GM19395 (cell line): Measurements from ENCODE around the gene ORC2.
"Not testable (repeated sequence)": the region's sequence is repeated elsewhere in the genome, so short reads cannot be mapped to it uniquely, and the experiment has no call there.

Source experiments
- ATAC-seq: cut with Tn5 transposase; IDR thresholded peaks from one replicate; pipeline ENCODE4 v1.9.1; 2021; ENCODE audit warnings: mild to moderate bottlenecking, moderate library complexity; ENCODE audit not compliant: unreplicated experiment

Gene ORC2

DNA sequence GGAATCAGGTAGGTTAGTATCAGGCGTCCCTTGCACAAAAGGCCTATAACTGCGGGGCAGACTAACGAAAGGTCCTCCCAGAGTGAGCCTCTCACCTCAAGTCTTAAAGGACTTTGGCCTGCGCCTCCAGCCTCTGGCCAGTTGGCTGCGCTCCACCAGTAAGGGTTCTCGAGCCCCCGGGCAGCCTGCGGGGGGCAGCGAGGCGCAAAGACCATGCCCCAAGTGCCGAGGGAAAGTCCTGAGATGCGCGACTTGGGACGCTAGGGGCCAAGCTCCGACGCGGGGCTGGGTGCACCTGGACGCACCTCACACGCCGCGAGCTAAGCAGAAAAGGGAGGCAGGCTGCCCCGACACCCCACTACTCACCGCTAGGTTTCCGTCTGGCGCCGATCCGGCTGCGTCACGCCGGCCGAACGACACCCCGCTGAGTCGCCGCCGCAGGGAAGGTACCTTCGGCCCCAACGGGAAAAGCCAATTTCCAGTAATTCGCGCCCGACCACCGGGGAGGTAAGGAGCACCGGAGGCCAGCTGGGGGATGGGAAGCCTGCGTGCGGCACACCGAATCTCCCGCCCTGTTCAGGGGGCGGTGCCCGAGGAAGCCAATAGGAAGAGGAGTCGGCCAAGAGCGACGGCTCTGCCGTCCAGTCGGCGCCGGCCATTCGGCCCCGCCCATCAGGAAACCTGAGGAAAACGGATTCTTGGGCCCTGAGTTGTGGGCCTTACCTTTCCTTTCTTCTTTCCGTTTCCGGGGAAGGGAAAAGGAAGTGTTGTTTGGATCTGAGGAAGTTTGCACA lies at the start of gene ORC2:
TSS of gene ORC2 (minus strand) at position 537 of the 794 bp plus-strand sequence. CDS start 5,537 bp downstream, outside the sequence.
- ATAC-seq, result peak; percentile 90

DNA sequence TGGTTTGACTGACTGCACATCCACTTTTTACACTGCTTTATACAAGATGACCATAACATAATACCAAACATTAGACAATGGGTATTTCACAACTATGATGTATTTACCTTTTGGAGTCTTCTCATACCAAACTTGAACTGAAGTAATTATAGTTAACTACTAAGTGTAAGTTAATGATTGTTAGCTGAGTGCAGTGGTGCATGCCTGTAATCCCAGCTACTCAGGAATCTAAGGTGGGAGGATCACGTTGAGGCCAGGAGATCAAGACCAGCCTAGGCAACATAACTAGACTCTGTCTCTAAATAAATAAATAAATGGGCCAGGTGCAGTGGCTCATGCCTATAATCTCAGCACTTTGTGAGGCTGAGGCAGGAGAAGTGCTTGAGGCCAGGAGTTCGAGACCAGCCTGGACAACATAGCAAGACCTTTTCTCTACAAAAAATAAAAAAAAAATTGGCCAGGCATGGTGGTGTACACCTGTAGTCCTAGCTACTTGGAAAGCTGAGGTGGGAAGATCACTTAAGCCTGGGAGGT lies 44.9 kb upstream of the ORC2 start:
- no peak for ATAC-seq

DNA sequence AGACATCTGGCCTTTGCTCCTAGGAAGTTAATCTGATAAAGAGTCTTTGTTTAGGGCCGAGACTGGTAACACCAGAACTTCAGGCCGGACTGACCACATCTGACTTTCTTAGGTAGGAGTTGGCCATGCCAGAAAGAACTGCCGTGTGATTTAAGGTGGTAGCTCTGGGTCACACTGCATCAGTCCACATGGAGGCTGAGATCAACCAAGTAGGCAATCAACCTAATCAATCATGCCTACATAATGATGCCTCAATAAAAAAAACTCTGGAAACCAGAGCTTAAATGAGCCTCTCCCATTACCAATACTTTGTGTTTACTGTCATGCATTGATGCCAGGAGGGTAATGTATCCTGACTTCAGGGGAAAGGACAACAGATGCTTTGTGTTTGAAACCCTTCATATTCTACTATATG lies 44.1 kb upstream of the ORC2 start:
- no peak for ATAC-seq

DNA sequence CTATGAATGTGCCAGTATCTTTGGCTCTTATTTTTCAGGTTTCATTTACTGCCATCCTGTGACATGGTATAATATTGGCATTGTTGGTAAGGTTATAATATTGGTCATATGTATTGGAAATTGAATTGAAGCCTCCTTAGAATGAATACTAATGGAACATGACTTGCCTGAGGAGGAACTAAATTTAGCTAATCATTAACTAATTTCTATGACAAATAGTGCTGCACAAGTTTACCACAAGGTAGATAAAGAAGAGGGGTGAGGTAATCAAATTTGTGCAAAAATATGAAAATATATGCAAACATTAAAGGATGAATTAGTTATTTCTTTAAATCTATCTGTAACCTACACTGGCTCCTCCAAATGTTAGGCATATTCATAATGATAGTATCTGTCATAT lies 43.2 kb upstream of the ORC2 start:
- ATAC-seq, result no peak

DNA sequence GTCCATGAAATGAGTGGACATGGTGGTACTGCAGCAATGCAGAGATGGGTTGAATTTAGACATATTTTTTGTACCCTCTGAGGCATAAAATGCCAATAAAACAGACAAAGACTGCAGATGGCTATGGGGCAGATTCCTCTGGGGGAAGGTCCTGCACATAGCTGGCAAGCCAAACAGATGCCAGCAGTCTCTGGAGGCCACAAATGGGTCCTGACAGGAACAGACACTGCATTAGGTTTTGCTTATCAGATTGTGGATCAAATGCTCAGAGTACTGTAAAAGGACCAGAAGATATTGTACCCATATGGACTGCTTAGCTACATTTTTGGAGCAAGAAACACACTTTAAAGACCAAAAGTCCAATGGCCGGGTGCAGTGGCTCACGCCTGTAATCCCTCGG lies 40.9 kb upstream of the ORC2 start:
- ATAC-seq, result no peak

DNA sequence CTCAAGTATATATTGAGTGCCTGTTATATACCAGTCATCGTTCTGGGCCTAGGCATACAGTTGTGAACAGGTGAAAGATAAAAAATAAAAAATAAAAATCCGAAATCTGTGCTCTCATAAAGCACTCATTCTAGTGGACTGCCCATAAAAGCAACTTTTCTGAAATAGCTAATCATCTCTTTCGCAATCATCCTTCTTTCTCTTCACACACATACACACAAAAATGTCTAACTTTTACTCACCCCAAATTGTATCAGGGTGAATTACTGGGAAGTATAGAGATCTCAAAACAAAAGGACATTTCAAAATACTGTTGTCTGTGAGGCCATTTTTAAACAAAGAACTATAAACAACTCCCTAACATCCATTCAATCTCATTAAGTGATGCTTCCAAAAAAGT lies 29.6 kb upstream of the ORC2 start:
- no peak for ATAC-seq

DNA sequence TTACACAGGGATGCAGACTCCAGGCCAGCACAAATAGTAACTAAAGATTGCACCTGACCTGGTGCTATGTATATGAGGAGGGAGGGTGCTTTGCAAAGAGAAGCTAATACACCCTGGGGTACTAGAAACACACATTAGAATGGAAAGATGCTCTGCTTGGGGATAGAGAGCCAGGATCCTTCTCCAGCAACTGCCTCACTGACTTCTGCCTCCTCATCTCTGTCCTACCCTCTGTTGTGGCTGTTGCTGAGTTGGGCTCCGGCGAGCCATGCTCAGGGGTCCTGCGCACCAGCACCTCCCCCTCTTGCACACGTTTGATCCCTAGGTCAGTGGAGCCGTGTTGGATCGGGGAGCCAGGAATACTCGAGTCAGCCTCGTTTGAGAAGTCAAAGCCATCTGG lies 23.7 kb upstream of the ORC2 start:
- ATAC-seq, result no peak

DNA sequence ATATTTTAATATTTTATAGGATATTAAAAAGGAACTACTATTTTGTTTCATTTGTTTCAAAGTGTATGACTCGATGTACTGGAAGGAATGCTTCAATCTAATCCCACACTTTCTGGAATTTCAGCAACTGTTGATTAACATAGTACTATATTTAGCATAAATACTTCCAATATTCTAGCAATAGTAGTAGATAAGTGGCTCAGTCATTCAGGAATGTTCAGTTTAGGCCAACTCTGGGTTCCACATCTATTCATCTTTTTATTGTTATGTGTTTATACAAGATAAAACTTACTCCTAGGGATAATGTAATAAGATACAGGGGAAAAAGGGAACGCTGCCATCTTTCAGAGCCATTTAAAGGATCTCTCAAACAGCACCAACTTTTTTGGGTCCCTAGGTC lies 22.3 kb upstream of the ORC2 start:
- ATAC-seq, result no peak

DNA sequence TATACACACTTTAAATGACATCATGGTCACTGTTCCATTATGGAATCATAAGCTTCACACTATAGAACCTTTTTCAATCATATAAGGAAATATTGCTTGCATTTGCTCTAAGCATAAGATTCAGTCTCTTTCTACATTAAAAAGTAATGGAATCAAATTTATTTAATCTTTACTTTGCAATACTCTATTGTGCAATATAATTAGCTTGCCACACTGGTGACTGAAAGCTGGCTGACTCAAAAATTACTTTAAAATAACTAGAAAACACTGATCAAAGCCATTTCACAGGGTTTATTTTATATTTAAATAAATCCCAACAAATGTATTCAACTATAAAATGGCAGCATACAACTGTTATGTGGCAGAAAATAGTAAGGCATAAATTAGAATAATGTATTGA lies 13.2 kb upstream of the ORC2 start:
- ATAC-seq, result no peak

DNA sequence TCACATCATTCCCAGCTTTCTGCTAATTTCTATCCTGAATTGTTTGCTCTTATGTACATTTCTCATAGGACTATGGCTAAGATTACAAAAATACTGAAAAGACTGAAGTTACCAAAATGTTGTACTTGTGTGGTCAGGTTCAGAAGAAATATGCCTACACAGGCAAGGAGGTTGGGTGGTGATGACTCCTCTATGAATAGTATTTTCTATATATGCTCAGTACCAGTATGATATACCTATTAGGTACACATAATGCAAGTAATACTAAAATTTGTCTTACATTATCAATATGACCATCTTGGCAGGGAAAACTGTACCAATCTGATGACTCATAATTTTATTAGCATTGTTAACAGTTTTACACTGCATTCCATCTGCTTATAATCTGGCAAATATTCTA lies 12.2 kb upstream of the ORC2 start:
- no peak for ATAC-seq

DNA sequence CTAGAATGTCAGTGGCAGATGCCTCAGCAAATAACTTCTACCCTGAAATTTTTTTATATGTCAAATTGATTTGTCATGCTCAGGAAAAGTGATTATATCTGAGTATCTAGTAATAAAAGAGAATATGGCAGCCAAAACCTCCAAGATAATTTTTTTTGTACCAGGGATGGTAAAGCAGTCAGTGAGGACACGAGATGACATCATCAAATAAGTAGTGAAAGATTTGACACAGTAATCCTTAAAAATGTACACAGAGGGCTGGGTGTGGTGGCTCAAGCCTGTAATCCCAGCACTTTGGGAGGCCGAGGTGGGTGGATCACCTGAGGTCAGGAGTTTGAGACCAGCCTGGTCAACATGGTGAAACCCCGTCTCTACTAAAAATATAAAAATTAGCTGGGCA lies 6.6 kb upstream of the ORC2 start:
- not testable (repeated sequence) for ATAC-seq

DNA sequence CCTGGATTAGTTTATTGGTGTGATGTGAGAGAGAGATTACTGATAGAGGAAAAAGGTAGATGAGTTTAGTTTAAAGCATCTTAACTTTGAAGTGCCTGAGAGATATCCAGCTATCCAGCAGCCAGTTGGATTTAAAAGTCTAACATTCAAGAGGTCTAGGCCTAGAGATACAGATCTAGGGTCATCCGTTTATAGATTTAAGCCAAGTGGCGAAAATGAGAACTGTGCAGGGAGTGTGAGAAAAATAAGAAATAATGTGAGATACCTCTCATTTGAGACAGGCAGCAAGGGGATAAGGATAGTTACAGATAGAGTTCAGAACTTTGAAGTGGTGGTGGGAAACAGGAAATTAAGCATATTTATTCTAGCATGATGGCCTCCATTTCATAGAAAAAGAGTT lies 5.3 kb upstream of the ORC2 start:
- no peak for ATAC-seq

DNA sequence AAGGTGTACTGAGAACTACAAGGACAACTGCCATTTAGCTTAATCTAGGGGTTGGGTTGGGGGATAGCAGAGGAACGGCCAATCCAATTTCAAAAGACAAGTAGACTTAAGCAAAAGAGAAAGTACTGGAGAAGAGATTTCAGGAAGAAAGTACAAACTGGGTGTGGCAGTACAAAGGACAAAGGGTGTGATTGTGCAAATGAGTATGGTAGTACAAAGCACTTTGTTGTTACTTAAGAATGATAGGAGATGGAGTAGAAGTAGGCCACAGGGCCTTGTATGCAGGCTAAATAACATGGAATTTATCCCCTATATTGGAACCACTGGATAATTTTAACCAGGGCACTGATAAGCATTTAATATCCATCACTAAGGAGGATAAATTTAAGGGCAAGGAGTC lies 4.7 kb upstream of the ORC2 start:
- no peak for ATAC-seq

DNA sequence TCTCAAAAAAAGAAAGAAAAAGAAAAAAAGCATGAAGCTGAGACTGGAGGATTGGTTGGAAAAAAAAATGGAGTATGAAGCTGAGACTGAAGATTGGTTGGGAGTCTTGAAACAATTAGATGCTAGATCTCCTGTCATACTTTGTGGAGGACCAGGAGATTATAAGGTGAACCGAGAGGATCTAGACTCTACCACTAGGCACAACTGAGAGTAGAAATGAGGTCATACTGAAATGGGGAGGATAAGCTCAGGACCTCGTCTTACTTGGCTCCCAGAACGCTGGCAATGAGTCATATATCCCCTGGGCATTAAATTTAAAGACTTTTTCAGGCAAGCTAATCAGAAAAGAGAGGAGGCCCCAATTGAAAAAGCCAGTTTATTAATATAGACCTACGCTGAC lies 3.3 kb upstream of the ORC2 start:
- ATAC-seq, result peak; percentile 22

DNA sequence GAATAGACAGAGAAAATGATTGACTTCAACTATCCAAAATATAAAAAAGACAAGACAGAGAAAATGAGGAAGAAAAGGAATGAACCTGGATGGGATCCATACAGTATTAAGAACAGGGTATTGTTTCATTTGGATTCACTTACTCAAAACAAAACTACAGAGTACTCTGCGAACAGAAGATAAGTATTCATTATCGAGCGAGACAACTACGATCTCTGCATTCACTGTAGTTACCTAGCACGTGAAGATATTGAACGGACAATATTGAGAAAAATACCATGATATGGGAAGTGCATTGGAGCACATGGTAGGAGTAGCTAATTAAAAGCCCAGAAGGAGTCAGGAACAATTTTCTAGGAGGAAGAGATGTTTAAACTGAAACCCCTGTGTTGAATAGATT lies 1.0 kb upstream of the ORC2 start:
- ATAC-seq, result no peak

DNA sequence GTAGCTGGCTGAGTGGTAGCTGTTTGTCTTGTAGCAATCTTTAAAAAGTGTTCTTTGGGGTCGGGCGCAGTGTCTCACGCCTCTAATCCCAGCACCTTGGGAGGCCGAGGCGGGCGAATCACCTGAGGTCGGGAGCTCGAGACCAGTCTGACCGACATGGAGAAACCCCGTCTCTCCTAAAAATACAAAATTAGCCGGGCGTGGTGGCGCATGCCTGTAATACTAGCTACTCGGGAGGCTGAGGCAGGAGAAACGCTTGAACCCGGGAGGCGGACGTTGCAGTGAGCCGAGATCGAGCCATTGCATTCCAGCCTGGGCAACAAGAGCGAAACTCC lies 425 bp upstream of the ORC2 start:
- peak; percentile 17 for ATAC-seq

DNA sequence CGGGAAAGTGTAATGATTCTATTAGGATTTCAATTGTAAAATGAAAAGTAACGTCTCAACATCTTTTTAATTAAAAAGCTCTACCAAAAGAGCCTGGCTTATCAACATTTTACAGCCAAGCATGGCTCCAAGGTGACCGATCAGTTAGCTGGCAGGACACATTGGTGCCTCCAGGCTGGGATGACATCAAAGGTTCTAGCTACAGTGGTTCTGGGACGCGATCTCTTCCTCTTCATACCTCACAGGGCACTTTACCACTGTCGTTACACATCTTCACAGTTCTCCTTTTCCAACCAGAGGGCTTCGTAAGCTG lies 693 bp downstream of the ORC2 start:
- ATAC-seq, result peak; percentile 34

DNA sequence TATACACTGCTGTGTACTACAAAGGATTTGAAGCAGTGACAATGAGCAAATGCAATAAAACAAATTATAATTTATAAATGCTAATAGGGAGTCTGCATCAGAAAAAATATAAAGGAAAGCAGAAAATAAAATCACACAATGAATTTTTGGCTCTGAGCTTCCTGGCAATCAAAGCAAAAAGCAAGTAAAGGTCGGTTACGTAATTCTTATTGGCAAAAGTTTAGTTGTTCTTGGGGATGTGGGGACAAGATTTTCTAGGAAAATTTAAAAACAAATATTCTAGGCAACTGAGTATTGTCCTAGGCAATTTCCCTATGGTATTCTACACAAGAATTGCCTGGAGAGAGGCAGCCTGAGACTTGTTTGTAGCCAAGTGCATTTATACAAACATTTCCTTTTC lies 1.8 kb downstream of the ORC2 start:
- no peak for ATAC-seq

DNA sequence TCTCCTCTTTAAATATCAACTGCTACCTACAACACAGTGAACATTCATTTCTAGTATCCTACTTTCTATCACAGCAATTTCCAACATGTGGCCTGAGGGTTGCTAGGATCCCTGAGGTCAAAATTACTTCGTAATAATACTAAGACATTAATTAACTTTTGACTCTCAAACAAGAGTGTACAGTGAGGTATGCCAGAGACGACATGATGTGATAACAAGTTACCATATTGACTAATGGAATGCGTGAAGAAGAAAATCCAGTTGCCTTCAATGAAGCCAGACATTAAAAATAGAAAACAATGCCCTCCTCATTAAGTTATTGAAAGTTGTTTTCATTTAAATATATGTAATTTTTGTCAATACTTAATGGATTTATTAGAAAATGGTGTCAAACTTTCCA lies 13.1 kb downstream of the ORC2 start:
- no peak for ATAC-seq

DNA sequence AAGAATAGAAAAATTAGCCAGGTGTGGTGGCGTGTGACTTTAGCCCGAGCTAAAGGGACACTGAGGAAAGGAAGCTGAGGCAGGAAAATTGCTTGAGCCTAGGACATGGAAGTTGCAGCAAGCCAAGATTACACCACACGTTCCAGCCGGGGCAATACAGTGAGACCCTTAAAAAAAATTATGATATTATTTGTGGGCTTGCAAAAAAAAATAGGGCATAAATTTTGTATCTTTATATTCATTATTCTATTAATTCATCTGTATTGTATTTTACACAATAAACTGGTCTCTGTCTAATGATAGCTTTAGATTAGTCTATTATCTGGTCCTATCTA lies 18.1 kb downstream of the ORC2 start:
- no peak for ATAC-seq

DNA sequence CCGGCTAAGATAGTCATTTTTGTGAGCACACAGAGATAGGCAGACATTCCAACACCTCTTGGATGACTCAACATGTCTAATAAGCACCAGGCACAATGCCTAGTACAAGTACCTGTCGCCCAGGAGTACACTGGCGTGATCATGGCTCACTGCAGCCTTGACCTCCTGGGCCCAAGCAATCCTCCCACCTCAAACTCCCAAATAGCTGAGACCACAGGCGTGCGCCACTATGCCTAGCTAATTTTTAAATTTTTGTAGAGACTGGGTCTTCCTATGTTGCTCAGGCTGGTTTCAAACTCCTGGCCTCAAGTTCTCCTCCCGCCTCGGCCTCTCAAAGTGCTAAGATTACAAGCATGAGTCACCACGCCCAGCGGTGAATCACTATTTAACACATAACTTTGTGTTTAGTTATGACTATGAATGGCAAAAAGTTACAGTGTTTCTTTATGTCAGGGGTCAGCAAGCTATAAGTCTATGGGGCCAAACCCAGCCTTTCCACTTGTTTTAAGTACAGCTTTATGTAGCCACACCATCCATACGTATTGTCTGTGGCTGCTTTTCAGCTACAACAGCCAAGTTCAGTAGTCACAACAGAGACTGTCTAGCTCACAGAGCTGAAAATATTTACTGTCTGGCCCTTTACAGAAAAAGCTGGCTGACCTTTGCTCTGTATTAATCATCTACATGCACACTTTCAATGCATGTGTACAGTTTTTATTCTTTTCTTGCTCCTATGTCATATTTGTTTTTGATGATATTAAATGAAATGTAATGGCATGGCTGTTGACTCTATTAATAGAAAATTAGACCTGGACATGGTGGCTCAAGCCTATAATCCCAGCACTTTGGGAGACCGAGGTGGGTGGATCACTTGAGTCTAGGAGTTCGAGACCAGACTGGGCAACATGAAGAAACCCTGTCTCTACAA lies 18.7 kb downstream of the ORC2 start:
- no peak for ATAC-seq

DNA sequence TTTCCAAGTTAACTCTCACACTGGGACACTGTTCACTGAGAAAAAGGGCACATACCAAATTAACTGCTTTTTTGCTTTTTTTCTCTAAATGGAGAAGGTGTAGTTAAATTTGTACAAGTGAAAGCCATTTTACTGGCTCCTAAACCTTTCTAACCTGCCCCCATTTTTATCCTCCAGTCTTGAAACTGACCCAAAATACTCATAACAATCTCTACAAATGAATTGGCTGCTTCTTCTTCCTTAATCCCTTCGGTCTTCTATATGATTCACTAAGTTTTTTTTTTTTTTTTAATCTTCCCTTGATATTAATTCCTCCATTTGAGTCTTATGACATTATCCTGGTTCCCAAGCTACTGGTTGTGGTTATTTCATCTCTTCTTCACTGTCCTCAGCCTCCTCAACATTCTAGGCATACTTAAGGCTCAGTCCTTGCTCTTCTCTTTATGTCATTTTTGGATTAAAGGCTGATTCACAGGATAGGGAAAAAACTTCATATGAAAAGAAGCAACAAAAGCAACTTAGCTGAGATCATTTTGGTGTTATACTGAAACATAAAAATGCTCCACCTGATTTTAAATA lies 19.8 kb downstream of the ORC2 start:
- no peak for ATAC-seq
